K562 (cell line): Measurements from ENCODE around the gene SMIM36. TPM values are rescaled to one million over a fixed set of nuclear protein-coding genes. Genes with fewer than 3 reads are reported as not detected.

Experiments
- ATAC-seq: fragments of 200-7000 bp; cut with Tn5 transposase; 3 replicates; pipeline ENCODE4 v1.9.1; 2020; ENCODE audit warnings: moderate library complexity
- BruUV-seq: library from RNA; stranded (reverse); fragments of 400-500 nt; replicated peaks from 2 replicates; lab custom pipeline; 2021; lab: Mats Ljungman, UMichigan
- CTCF ChIA-PET: fragments of 300-600 bp; formaldehyde crosslinking; extraction: SDS; loops from one replicate; lab custom pipeline; 2021; ENCODE audit warnings: low intra/inter-chr PET ratio; lab: Yijun Ruan, JAX
- POLR2A ChIA-PET: fragments of 300-600, 350-650 bp; sonication (Branson Sonifier 250); formaldehyde crosslinking; extraction: SDS; loops from one replicate; lab custom pipeline; 2021; ENCODE audit warnings: antibody characterized with exemption, inconsistent platforms; lab: Yijun Ruan, JAX
- DNase-seq, 4 experiments: peaks; one replicate each; pipeline versions ENCODE4 v3.0.0 to v3.0.0-alpha.2; 2011 to 2018; ENCODE audit warnings: low spot score in 3 of 4, mixed read lengths in 3 of 4; ENCODE audit errors: extremely low read depth in 1 of 4
- FAIRE-seq: peaks from 2 replicates; lab custom pipeline; 2011; peaks lifted over from hg19 to GRCh38; lab: Jason Lieb, UNC
- H2AFZ ChIP-seq: 2 replicates; pipeline ENCODE4 v1.6.0; 2011; ENCODE audit warnings: low read depth, low read length, control low read depth, inconsistent platforms
- H3K27ac ChIP-seq: fragments of 200-600 bp; 3 replicates; pipeline ENCODE4 v1.8.0; 2011; ENCODE audit warnings: low read depth, mild to moderate bottlenecking, control low read depth, inconsistent platforms, low read length, moderate library complexity, mixed read lengths; ENCODE audit errors: extremely low read depth
- H3K27me3 ChIP-seq, 2 experiments: fragments of 300-600 bp in 1 of 2; 2 replicates in 1 of 2; 3 replicates in 1 of 2; pipeline versions ENCODE4 v1.6.0 to v1.8.0; 2011; ENCODE audit warnings: inconsistent platforms in 2 of 2, low read length in 2 of 2, mild to moderate bottlenecking in 1 of 2, mixed read lengths in 1 of 2, moderate library complexity in 1 of 2; ENCODE audit not compliant: control insufficient read depth in 2 of 2, insufficient read depth in 2 of 2
- H3K36me3 ChIP-seq: fragments of 300-600 bp; 3 replicates; pipeline ENCODE4 v1.8.0; 2011; ENCODE audit warnings: mild to moderate bottlenecking, low read length, inconsistent platforms; ENCODE audit not compliant: control insufficient read depth, insufficient read depth
- H3K4me1 ChIP-seq, 2 experiments: fragments of 200-600 bp in 1 of 2; replicated peaks in 1 of 2; 2 replicates in 1 of 2; 3 replicates in 1 of 2; pipeline versions ENCODE4 v1.5.1 to v1.8.0; 2011; ENCODE audit warnings: inconsistent platforms in 2 of 2, low read length in 2 of 2, mild to moderate bottlenecking in 1 of 2, mixed read lengths in 1 of 2, moderate library complexity in 1 of 2; ENCODE audit not compliant: control insufficient read depth in 2 of 2, insufficient read depth in 2 of 2
- H3K4me2 ChIP-seq: 2 replicates; pipeline ENCODE4 v1.6.1; 2011; ENCODE audit warnings: low read length, control low read depth, inconsistent platforms, mixed read lengths; ENCODE audit not compliant: insufficient read depth
- H3K4me3 ChIP-seq: fragments of 200-600 bp; sonication (generic), shearing (Covaris generic); 2 replicates; pipeline ENCODE4 v1.5.1; 2016; ENCODE audit warnings: control low read depth, inconsistent platforms
- H3K79me2 ChIP-seq: fragments of 200-600 bp; 3 replicates; pipeline ENCODE4 v1.8.0; 2011; ENCODE audit warnings: low read length, inconsistent platforms; ENCODE audit not compliant: control insufficient read depth, insufficient read depth
- H3K9ac ChIP-seq, 2 experiments: 2 replicates each; pipeline versions ENCODE4 v1.6.0 to v1.6.1; 2011; ENCODE audit warnings: low read depth in 2 of 2, low read length in 2 of 2, control low read depth in 1 of 2, inconsistent platforms in 1 of 2, mild to moderate bottlenecking in 1 of 2, mixed read lengths in 1 of 2; ENCODE audit not compliant: insufficient read depth in 1 of 2
- H3K9me1 ChIP-seq: one replicate; pipeline ENCODE4 v1.6.0; 2011; ENCODE audit warnings: inconsistent platforms, mild to moderate bottlenecking, low read length, moderate library complexity; ENCODE audit not compliant: control insufficient read depth, insufficient read depth
- H3K9me3 ChIP-seq: replicated peaks from 2 replicates; pipeline ENCODE4 v1.5.1; 2011; ENCODE audit warnings: low read depth, low read length, inconsistent platforms; ENCODE audit not compliant: control insufficient read depth, insufficient read depth
- H4K20me1 ChIP-seq: replicated peaks from 2 replicates; pipeline ENCODE4 v1.6.1; 2011; ENCODE audit warnings: low read length, inconsistent platforms, mixed read lengths; ENCODE audit not compliant: control insufficient read depth, insufficient read depth
- DDX20 ChIP-seq: fragments of 450-650 bp; IDR thresholded peaks from 2 replicates; pipeline ENCODE4 v1.6.1; 2016; ENCODE audit warnings: missing genetic modification characterization, low read depth, mild to moderate bottlenecking, missing compliant biosample characterization, moderate library complexity
- FOXP1 ChIP-seq: sonication (generic); formaldehyde crosslinking; IDR thresholded peaks from 2 replicates; pipeline ENCODE4 v1.8.0; 2022; ENCODE audit warnings: mild to moderate bottlenecking, missing genetic modification reagents
- NR2C2 ChIP-seq, 2 experiments: fragments of 200-800 bp in 1 of 2; sonication (Bioruptor generic) in 1 of 2; sonication (generic) in 1 of 2; formaldehyde crosslinking in 1 of 2; IDR thresholded peaks; 2 replicates each; pipeline versions ENCODE4 v1.6.1 to v1.8.0; 2016 to 2022; ENCODE audit warnings: mild to moderate bottlenecking in 1 of 2, missing compliant biosample characterization in 1 of 2, missing genetic modification characterization in 1 of 2, missing genetic modification reagents in 1 of 2
- PHF20 ChIP-seq: fragments of 450-650 bp; IDR thresholded peaks from 2 replicates; pipeline ENCODE4 v1.6.1; 2018; ENCODE audit not compliant: partially characterized antibody
- POLR2A ChIP-seq: fragments of 450-650 bp; conservative IDR thresholded peaks from 2 replicates; pipeline ENCODE4 v1.6.1; 2016
- RBM17 ChIP-seq: fragments of 200-400 bp; formaldehyde crosslinking; IDR thresholded peaks from 2 replicates; pipeline ENCODE4 v1.6.1; 2017; ENCODE audit warnings: low read depth, mild to moderate bottlenecking, low read length, borderline replicate concordance
- TEAD1 ChIP-seq, 2 experiments: fragments of 450-650 bp in 1 of 2; sonication (generic) in 1 of 2; formaldehyde crosslinking; IDR thresholded peaks; 2 replicates each; pipeline versions ENCODE4 v1.4.0 to v1.8.0; 2020 to 2022; ENCODE audit warnings: mild to moderate bottlenecking in 2 of 2, missing genetic modification reagents in 1 of 2
- ZNF75A ChIP-seq: fragments of 450-650 bp; formaldehyde crosslinking; IDR thresholded peaks from 2 replicates; pipeline ENCODE4 v1.4.0; 2020; ENCODE audit warnings: mild to moderate bottlenecking
- WGBS: fragments of 100-300 bp; shearing (Covaris generic); methylation state at CpG from one replicate; pipeline ENCODE4 v1.1.6; 2016; ENCODE audit warnings: low coverage, mixed read lengths; ENCODE audit not compliant: insufficient coverage; ENCODE audit errors: missing lambda C conversion rate; 5-methylcytosine and 5-hydroxymethylcytosine counted together
- in situ Hi-C: fragments of 300-500 bp; cut with MboI; formaldehyde crosslinking; loops from 4 replicates; pipeline ENCODE4 v1.15.0; 2018; ENCODE audit warnings: inconsistent platforms, mixed read lengths
- intact Hi-C: fragments of 100-400 bp; cut with micrococcal nuclease; formaldehyde crosslinking; loops from 2 replicates; pipeline ENCODE4 v1.14.2; 2022
- polyA plus RNA-seq, 8 experiments: library from polyadenylated mRNA; depleted of rRNA in 4 of 8; stranded (reverse) in 5 of 8; unstranded in 3 of 8; fragments of >200 nt; fragmentation: Nextera tagmentation in 2 of 8; fragmentation: Illumina TruSeq in 1 of 8; extraction: Ambion mirVana in 2 of 8; extraction: Trizol in 1 of 8; gene quantifications; 2 replicates each; pipeline versions ENCODE4 v1.2.1 to v1.2.3, GENCODE V29; 2011 to 2014; ENCODE audit warnings: inconsistent platforms in 1 of 8, missing spikeins in 1 of 8
- total RNA-seq, 7 experiments: library from RNA; depleted of rRNA in 6 of 7; stranded (reverse); fragments of >200 nt in 6 of 7; fragmentation: Illumina TruSeq in 2 of 7; extraction: Trizol in 2 of 7; gene quantifications; 2 replicates each; pipeline versions ENCODE4 v1.2.1 to v1.2.3, GENCODE V29; 2011 to 2021; ENCODE audit warnings: low replicate concordance in 1 of 7
- TF ChIP-seq, protein P1 (sequence below): fragments of 450-650 bp; IDR thresholded peaks from 2 replicates; pipeline ENCODE4 v1.6.1; 2016; ENCODE audit warnings: mild to moderate bottlenecking
- TF ChIP-seq, protein P2 (sequence below): fragments of 450-650 bp; formaldehyde crosslinking; IDR thresholded peaks from 2 replicates; pipeline ENCODE4 v1.4.0; 2020; ENCODE audit warnings: mild to moderate bottlenecking, moderate library complexity
- TF ChIP-seq, protein P3 (sequence below): fragments of 250-450 bp; sonication (Bioruptor Pico); IDR thresholded peaks from 2 replicates; pipeline ENCODE4 v1.4.0; 2020; ENCODE audit warnings: borderline replicate concordance
- TF ChIP-seq, protein P4 (sequence below), 2 experiments: fragments of 150-350 bp in 1 of 2; IDR thresholded peaks; 2 replicates each; pipeline ENCODE4 v1.6.1; 2012 to 2016; ENCODE audit warnings: low read depth in 2 of 2, low read length in 2 of 2, mild to moderate bottlenecking in 1 of 2, moderate library complexity in 1 of 2

The SMIM36 gene
- total and polyA plus RNA-seq, 9 of the 15 experiments (the other 6 are each of a cell fraction or from before 2014, with no cell fraction given) = not detected

DNA sequence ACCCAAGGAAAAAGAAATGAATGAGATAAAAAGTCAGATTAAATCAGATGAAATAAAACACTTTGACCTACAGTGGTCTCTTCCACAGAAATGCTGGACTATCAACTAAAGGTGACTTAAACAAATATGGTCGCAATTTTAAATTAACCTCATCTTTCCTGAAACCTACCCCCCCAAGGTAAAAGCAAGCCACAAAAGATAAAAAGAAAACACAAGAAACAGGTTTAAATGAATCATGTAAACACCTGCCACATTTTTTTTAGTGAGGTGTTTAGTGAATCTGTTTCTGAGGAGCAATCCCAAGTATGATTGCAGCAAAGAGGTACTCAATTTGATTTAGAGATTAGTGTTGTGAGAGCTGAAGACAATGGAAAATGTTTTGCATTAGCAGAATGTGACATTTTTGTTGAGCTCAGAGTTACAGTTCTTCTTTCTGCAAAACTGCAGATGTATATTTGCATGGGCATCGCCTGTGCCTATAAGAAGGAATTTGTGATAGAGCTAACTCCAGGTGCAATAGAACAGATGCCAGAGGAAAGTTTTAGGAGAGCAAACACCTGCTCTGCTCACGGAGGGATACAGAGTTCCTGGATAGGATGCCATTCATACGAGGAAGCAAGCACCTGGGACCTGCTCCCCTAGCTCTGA is 86.2 kb downstream of the SMIM36 start:
- Histone ChIP-seq H3K4me3 (no peak overlapping the region), H3K27ac (no peak overlapping the region)
- POLR2A ChIA-PET = interaction anchor here (0.6 to 1.2 kb wide), 3 partner anchors 42 to 290 kb away, joined by 3 read pairs; no protein-coding TSS in a partner anchor
- no peak for TF ChIP-seq PHF20
- TF ChIP-seq, protein P1, sequence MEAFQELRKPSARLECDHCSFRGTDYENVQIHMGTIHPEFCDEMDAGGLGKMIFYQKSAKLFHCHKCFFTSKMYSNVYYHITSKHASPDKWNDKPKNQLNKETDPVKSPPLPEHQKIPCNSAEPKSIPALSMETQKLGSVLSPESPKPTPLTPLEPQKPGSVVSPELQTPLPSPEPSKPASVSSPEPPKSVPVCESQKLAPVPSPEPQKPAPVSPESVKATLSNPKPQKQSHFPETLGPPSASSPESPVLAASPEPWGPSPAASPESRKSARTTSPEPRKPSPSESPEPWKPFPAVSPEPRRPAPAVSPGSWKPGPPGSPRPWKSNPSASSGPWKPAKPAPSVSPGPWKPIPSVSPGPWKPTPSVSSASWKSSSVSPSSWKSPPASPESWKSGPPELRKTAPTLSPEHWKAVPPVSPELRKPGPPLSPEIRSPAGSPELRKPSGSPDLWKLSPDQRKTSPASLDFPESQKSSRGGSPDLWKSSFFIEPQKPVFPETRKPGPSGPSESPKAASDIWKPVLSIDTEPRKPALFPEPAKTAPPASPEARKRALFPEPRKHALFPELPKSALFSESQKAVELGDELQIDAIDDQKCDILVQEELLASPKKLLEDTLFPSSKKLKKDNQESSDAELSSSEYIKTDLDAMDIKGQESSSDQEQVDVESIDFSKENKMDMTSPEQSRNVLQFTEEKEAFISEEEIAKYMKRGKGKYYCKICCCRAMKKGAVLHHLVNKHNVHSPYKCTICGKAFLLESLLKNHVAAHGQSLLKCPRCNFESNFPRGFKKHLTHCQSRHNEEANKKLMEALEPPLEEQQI = no peak
- TF ChIP-seq TEAD1 (CRISPR knock-in tag; IDR thresholded peaks at IDR 0.05) = no peak
- TF ChIP-seq RBM17 = no peak
- TF ChIP-seq ZNF75A (CRISPR knock-in tag) = no peak
- no peak for TF ChIP-seq DDX20 (tag)
- no peak for TF ChIP-seq NR2C2 (CRISPR knock-in tag; IDR thresholded peaks at IDR 0.05)
- TF ChIP-seq NR2C2 (tag; IDR thresholded peaks at IDR 0.05) = no peak
- TF ChIP-seq, protein P2, sequence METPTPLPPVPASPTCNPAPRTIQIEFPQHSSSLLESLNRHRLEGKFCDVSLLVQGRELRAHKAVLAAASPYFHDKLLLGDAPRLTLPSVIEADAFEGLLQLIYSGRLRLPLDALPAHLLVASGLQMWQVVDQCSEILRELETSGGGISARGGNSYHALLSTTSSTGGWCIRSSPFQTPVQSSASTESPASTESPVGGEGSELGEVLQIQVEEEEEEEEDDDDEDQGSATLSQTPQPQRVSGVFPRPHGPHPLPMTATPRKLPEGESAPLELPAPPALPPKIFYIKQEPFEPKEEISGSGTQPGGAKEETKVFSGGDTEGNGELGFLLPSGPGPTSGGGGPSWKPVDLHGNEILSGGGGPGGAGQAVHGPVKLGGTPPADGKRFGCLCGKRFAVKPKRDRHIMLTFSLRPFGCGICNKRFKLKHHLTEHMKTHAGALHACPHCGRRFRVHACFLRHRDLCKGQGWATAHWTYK (CRISPR knock-in tag) = no peak
- TF ChIP-seq, protein P3, sequence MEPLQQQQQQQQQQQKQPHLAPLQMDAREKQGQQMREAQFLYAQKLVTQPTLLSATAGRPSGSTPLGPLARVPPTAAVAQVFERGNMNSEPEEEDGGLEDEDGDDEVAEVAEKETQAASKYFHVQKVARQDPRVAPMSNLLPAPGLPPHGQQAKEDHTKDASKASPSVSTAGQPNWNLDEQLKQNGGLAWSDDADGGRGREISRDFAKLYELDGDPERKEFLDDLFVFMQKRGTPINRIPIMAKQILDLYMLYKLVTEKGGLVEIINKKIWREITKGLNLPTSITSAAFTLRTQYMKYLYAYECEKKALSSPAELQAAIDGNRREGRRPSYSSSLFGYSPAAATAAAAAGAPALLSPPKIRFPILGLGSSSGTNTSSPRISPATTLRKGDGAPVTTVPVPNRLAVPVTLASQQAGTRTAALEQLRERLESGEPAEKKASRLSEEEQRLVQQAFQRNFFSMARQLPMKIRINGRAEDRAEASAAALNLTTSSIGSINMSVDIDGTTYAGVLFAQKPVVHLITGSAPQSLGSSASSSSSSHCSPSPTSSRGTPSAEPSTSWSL (CRISPR knock-in tag) = no peak
- no peak for TF ChIP-seq FOXP1 (CRISPR knock-in tag)
- TF ChIP-seq, protein P4, sequence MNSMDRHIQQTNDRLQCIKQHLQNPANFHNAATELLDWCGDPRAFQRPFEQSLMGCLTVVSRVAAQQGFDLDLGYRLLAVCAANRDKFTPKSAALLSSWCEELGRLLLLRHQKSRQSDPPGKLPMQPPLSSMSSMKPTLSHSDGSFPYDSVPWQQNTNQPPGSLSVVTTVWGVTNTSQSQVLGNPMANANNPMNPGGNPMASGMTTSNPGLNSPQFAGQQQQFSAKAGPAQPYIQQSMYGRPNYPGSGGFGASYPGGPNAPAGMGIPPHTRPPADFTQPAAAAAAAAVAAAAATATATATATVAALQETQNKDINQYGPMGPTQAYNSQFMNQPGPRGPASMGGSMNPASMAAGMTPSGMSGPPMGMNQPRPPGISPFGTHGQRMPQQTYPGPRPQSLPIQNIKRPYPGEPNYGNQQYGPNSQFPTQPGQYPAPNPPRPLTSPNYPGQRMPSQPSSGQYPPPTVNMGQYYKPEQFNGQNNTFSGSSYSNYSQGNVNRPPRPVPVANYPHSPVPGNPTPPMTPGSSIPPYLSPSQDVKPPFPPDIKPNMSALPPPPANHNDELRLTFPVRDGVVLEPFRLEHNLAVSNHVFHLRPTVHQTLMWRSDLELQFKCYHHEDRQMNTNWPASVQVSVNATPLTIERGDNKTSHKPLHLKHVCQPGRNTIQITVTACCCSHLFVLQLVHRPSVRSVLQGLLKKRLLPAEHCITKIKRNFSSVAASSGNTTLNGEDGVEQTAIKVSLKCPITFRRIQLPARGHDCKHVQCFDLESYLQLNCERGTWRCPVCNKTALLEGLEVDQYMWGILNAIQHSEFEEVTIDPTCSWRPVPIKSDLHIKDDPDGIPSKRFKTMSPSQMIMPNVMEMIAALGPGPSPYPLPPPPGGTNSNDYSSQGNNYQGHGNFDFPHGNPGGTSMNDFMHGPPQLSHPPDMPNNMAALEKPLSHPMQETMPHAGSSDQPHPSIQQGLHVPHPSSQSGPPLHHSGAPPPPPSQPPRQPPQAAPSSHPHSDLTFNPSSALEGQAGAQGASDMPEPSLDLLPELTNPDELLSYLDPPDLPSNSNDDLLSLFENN (IDR thresholded peaks at IDR 0.05; ENCODE audit: low read depth in 2 of 2, low read length in 2 of 2) = no peak
- TF ChIP-seq POLR2A = no peak

More for the DNA sequence above, 86.2 kb downstream of the SMIM36 start:
- Histone ChIP-seq H3K4me2 (no peak overlapping the region), H3K79me2 (peaks cover 16% of the 10 kb centered on the region), H3K9me1 (no peaks in the 10 kb centered on the region), H3K4me1 (peaks cover 4 to 11% of the 10 kb centered on the region in 2 experiments; a peak in 4 of 5 replicates), H2AFZ (no peak overlapping the region), H3K9ac (no peak overlapping the region), H3K27me3 (peaks cover 0 to 4% of the 10 kb centered on the region in 2 experiments; a peak in 1 of 5 replicates), H3K36me3 (no peaks in the 10 kb centered on the region), H4K20me1 (no peaks in the 10 kb centered on the region), H3K9me3 (no peaks in the 10 kb centered on the region)
- no peak for ATAC-seq
- CTCF ChIA-PET = no interaction called here
- DNase-seq = no peak
- WGBS = 4% methylated on average over 4 of the region's 4 CpGs
- BruUV-seq = no TSS peak
- in situ Hi-C loops (no loop called here), intact Hi-C loops (loop anchor here (5.0 kb wide), 1 partner anchor 72 kb away; no protein-coding TSS in a partner anchor)
- FAIRE-seq = no peak
